ENCODE measurements around the gene B4GALT4. TPM values are rescaled to one million over a fixed set of nuclear protein-coding genes. Genes with fewer than 3 reads are reported as not detected.

The B4GALT4 gene
- total and polyA plus RNA-seq, 2 of the 4 experiments (the other 2 are of a cell fraction): 27.0 to 30.3 TPM

DNA sequence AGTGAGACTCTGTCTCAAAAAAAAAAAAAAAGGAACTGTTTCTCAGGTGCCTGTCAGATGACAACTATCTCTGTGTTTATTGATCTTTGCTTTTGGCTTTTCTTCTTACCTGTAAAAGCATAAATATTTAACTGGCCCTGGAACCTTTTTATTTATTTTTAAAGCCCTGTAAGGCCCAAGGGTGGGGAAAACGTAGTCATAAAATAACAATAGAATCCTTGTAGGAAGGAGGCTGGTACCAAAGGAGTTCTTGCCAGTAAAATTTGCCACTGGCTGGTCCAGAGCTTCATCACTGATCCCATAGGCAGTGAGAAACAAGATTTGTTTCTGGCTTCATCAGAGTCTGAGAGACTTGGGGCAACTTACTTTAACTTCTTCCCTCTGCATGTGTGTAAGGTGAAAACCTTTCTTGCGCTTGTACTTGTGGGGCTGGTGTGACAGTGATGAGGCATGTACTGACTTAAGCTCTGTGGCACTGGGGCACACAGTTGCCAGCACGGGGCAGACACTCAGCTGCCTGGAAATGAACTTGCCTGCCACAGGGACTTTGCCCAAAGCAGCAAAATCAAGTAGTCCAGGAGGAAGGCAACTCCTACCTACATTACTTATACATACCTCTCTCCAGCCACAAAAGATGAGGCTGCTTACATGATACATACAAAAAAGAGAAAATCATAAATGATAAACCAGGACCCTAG lies 19.6 kb downstream of the B4GALT4 start:
- dilution Hi-C loops (cut with HindIII; ENCODE audit: low sequenced_read_pairs, unreplicated experiment): no loop called here
- no peak for ATAC-seq (ENCODE audit: low read depth)

More for the DNA sequence above, 19.6 kb downstream of the B4GALT4 start:
- TF ChIP-seq BHLHE40 (IDR thresholded peaks at IDR 0.05; ENCODE audit: low read depth, low read length): no peak
- no peak for TF ChIP-seq FOS (IDR thresholded peaks at IDR 0.05; ENCODE audit: low read depth, low read length)
- TF ChIP-seq, protein P1, sequence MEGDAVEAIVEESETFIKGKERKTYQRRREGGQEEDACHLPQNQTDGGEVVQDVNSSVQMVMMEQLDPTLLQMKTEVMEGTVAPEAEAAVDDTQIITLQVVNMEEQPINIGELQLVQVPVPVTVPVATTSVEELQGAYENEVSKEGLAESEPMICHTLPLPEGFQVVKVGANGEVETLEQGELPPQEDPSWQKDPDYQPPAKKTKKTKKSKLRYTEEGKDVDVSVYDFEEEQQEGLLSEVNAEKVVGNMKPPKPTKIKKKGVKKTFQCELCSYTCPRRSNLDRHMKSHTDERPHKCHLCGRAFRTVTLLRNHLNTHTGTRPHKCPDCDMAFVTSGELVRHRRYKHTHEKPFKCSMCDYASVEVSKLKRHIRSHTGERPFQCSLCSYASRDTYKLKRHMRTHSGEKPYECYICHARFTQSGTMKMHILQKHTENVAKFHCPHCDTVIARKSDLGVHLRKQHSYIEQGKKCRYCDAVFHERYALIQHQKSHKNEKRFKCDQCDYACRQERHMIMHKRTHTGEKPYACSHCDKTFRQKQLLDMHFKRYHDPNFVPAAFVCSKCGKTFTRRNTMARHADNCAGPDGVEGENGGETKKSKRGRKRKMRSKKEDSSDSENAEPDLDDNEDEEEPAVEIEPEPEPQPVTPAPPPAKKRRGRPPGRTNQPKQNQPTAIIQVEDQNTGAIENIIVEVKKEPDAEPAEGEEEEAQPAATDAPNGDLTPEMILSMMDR (conservative IDR thresholded peaks at IDR 0.05; ENCODE audit: low read depth, low read length): no peak
- TF ChIP-seq, protein P2, sequence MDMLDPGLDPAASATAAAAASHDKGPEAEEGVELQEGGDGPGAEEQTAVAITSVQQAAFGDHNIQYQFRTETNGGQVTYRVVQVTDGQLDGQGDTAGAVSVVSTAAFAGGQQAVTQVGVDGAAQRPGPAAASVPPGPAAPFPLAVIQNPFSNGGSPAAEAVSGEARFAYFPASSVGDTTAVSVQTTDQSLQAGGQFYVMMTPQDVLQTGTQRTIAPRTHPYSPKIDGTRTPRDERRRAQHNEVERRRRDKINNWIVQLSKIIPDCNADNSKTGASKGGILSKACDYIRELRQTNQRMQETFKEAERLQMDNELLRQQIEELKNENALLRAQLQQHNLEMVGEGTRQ (IDR thresholded peaks at IDR 0.05; ENCODE audit: low read depth, low read length): no peak
- no peak for TF ChIP-seq MXI1 (IDR thresholded peaks at IDR 0.05; ENCODE audit: borderline replicate concordance, low read depth, low read length)
- TF ChIP-seq NFE2L2 (IDR thresholded peaks at IDR 0.05; ENCODE audit: low read depth, low read length): no peak
- no peak for TF ChIP-seq POLR2A (IDR thresholded peaks at IDR 0.05; ENCODE audit: low read depth, low read length)
- TF ChIP-seq CHD1 (IDR thresholded peaks at IDR 0.05; ENCODE audit: low read depth, low read length): no peak
- TF ChIP-seq MAZ (IDR thresholded peaks at IDR 0.05; ENCODE audit: borderline replicate concordance, low read depth, low read length): no peak
- no peak for TF ChIP-seq RCOR1 (IDR thresholded peaks at IDR 0.05; ENCODE audit: insufficient replicate concordance, low read length)
- TF ChIP-seq RAD21 (IDR thresholded peaks at IDR 0.05; ENCODE audit: low read length): no peak
- TF ChIP-seq SMC3 (IDR thresholded peaks at IDR 0.05; ENCODE audit: low read depth, low read length): no peak
- no peak for TF ChIP-seq CEBPB (IDR thresholded peaks at IDR 0.05; ENCODE audit: low read depth, low read length)
- TF ChIP-seq, protein P3, sequence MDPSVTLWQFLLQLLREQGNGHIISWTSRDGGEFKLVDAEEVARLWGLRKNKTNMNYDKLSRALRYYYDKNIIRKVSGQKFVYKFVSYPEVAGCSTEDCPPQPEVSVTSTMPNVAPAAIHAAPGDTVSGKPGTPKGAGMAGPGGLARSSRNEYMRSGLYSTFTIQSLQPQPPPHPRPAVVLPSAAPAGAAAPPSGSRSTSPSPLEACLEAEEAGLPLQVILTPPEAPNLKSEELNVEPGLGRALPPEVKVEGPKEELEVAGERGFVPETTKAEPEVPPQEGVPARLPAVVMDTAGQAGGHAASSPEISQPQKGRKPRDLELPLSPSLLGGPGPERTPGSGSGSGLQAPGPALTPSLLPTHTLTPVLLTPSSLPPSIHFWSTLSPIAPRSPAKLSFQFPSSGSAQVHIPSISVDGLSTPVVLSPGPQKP (IDR thresholded peaks at IDR 0.05; ENCODE audit: borderline replicate concordance, low read depth, low read length): no peak
- no peak for TF ChIP-seq RFX5 (IDR thresholded peaks at IDR 0.05; ENCODE audit: low read depth, low read length)
- no peak for TF ChIP-seq MAFK (IDR thresholded peaks at IDR 0.05; ENCODE audit: low read depth, low read length)
- no CpG with 5 or more reads among the region's 3 CpGs for WGBS, 2 experiments (ENCODE audit: extremely low coverage in 2 of 2, insufficient read length in 1 of 2)
- H3K4ac ChIP-seq (ENCODE audit: low read depth, low read length): no peak overlapping the region
- no peak overlapping the region for H3K4me3 ChIP-seq (ENCODE audit: insufficient read depth, low read depth, low read length)
- POLR2A ChIA-PET (ENCODE audit: unreplicated experiment): no interaction called here
- peaks cover 13 to 22% of the 10 kb centered on the region in 2 experiments; a peak in 3 of 4 replicates for H3K79me1 ChIP-seq (ENCODE audit: low read depth in 1 of 2, low read length in 2 of 2)
- DNase-seq: no peak
- no peak overlapping the region for H4K91ac ChIP-seq (ENCODE audit: insufficient read depth, low read depth, low read length)
- H2AK9ac ChIP-seq (replicated peaks; ENCODE audit: low read depth, low read length, poor library complexity): no peak overlapping the region
- no peaks in the 10 kb centered on the region for H3K27me3 ChIP-seq (ENCODE audit: control insufficient read depth, insufficient read depth, low read length)
- H3K18ac ChIP-seq (ENCODE audit: low read depth, low read length): no peak overlapping the region
- no peak overlapping the region for H3K14ac ChIP-seq (replicated peaks; ENCODE audit: low read depth, low read length)
- 0 out of 2 replicates have a peak, but pooled peaks cover 3% of the 10 kb centered on the region for H3K4me1 ChIP-seq (ENCODE audit: control insufficient read depth, insufficient read depth, low read length)
- H3K9ac ChIP-seq (ENCODE audit: low read depth, low read length): no peak overlapping the region
- no peak overlapping the region for H3K23ac ChIP-seq (ENCODE audit: low read depth, low read length)
- H4K20me1 ChIP-seq (ENCODE audit: insufficient read depth, low read length): no peaks in the 10 kb centered on the region
- H3K27ac ChIP-seq (ENCODE audit: insufficient read depth, low read length): no peak overlapping the region
- H2BK15ac ChIP-seq (ENCODE audit: low read depth, low read length): no peak overlapping the region
- H3K9me3 ChIP-seq (ENCODE audit: control insufficient read depth, insufficient read depth, low read length): no peaks in the 10 kb centered on the region
- H3K4me2 ChIP-seq (ENCODE audit: low read depth, low read length): no peak overlapping the region
- no peak overlapping the region for H2AFZ ChIP-seq (replicated peaks; ENCODE audit: low read length, poor library complexity)
- H3K56ac ChIP-seq (ENCODE audit: extremely low read depth, insufficient read depth, low read length): no peak overlapping the region
- no peak overlapping the region for H2BK120ac ChIP-seq (ENCODE audit: low read depth, low read length)
- intact Hi-C loops (cut with micrococcal nuclease) (no loop called here), in situ Hi-C loops (cut with MboI; ENCODE audit: low sequenced_read_pairs) (no loop called here)
- no peak overlapping the region for H2BK5ac ChIP-seq (ENCODE audit: low read depth, low read length, poor library complexity, severe bottlenecking)
- H3K36me3 ChIP-seq (ENCODE audit: control insufficient read depth, insufficient read depth, low read length): peaks cover 50% of the 10 kb centered on the region
- BruUV-seq (replicated peaks): no TSS peak
- no peak overlapping the region for H2AK5ac ChIP-seq (ENCODE audit: low read depth, low read length)
- no peaks in the 10 kb centered on the region; the same call in 1 of the 2 replicates for H3K9me1 ChIP-seq (ENCODE audit: insufficient read depth, low read length)
- H4K8ac ChIP-seq (ENCODE audit: low read depth in 2 of 2, low read length in 2 of 2): no peak overlapping the region
- CTCF ChIA-PET: no interaction called here
- no peak overlapping the region for H4K5ac ChIP-seq (ENCODE audit: low read depth, low read length)
- no peak overlapping the region for H2BK20ac ChIP-seq (ENCODE audit: low read depth, low read length)
